Karpas-422 (cell line): ENCODE data around the gene COX6A1. TPM values are rescaled to one million over a fixed set of nuclear protein-coding genes. Genes with fewer than 3 reads are reported as not detected.
A peak's percentile ranks its signal among the peaks of the same experiment; 100 is the strongest.
"Not testable (repeated sequence)": the region's sequence is repeated elsewhere in the genome, so short reads cannot be mapped to it uniquely, and the experiment has no call there.

Source experiments
- DNase-seq: peaks from one replicate; pipeline ENCODE4 v3.0.0-alpha.2; 2015
- H2AFZ ChIP-seq: fragments of 200-600 bp; sonication (generic); 2 replicates; pipeline ENCODE4 v1.6.1; 2014; ENCODE audit warnings: antibody characterized with exemption, low read length, mixed read lengths
- H3K27ac ChIP-seq: fragments of 200-600 bp; sonication (generic); 2 replicates; pipeline ENCODE4 v1.5.1; 2014; ENCODE audit warnings: mild to moderate bottlenecking, low read length, moderate library complexity
- H3K27me3 ChIP-seq: fragments of 200-600 bp; sonication (generic); 2 replicates; pipeline ENCODE4 v1.6.1; 2014; ENCODE audit warnings: low read length, mixed read lengths
- H3K36me3 ChIP-seq: fragments of 200-600 bp; sonication (generic); 2 replicates; pipeline ENCODE4 v1.6.1; 2014; ENCODE audit warnings: low read length, mixed read lengths; ENCODE audit not compliant: insufficient read depth
- H3K4me1 ChIP-seq: fragments of 200-600 bp; sonication (generic); 2 replicates; pipeline ENCODE4 v1.6.1; 2014; ENCODE audit warnings: mild to moderate bottlenecking, low read length, mixed read lengths
- H3K4me2 ChIP-seq: fragments of 200-600 bp; sonication (generic); 2 replicates; pipeline ENCODE4 v1.6.1; 2014; ENCODE audit warnings: low read length, low read depth, mild to moderate bottlenecking; ENCODE audit not compliant: poor library complexity, severe bottlenecking
- H3K4me3 ChIP-seq: fragments of 200-600 bp; sonication (generic); 2 replicates; pipeline ENCODE4 v1.5.1; 2014; ENCODE audit warnings: mild to moderate bottlenecking, antibody characterized with exemption, low read length, mixed read lengths
- H3K79me2 ChIP-seq: fragments of 200-600 bp; sonication (generic); 2 replicates; pipeline ENCODE4 v1.6.1; 2014; ENCODE audit warnings: mild to moderate bottlenecking, low read length, mixed read lengths
- H3K9ac ChIP-seq: fragments of 200-600 bp; sonication (generic); 2 replicates; pipeline ENCODE4 v1.6.0; 2014; ENCODE audit warnings: low read length
- H3K9me2 ChIP-seq: fragments of 200-600 bp; sonication (generic), shearing (Covaris generic); replicated peaks from 2 replicates; pipeline ENCODE4 v1.6.0; 2014; ENCODE audit warnings: mild to moderate bottlenecking, low read length, moderate library complexity; ENCODE audit not compliant: insufficient read depth
- H3K9me3 ChIP-seq: fragments of 300-700, 200-600 bp; sonication (generic); 2 replicates; pipeline ENCODE4 v1.6.1; 2014; ENCODE audit warnings: low read length, mixed read lengths
- H4K20me1 ChIP-seq: fragments of 200-600 bp; sonication (generic); 2 replicates; pipeline ENCODE4 v1.6.1; 2014; ENCODE audit warnings: mild to moderate bottlenecking, antibody characterized with exemption, low read length, low read depth; ENCODE audit not compliant: insufficient read depth
- total RNA-seq: library from RNA; depleted of rRNA; stranded (reverse); fragments of >200 nt; shearing (Covaris generic); gene quantifications from 2 replicates; pipeline ENCODE4 v1.2.3, GENCODE V29; 2014; ENCODE audit warnings: low replicate concordance

Gene COX6A1
- total RNA-seq, 1 experiment from 2014 or later, result 542 TPM

DNA sequence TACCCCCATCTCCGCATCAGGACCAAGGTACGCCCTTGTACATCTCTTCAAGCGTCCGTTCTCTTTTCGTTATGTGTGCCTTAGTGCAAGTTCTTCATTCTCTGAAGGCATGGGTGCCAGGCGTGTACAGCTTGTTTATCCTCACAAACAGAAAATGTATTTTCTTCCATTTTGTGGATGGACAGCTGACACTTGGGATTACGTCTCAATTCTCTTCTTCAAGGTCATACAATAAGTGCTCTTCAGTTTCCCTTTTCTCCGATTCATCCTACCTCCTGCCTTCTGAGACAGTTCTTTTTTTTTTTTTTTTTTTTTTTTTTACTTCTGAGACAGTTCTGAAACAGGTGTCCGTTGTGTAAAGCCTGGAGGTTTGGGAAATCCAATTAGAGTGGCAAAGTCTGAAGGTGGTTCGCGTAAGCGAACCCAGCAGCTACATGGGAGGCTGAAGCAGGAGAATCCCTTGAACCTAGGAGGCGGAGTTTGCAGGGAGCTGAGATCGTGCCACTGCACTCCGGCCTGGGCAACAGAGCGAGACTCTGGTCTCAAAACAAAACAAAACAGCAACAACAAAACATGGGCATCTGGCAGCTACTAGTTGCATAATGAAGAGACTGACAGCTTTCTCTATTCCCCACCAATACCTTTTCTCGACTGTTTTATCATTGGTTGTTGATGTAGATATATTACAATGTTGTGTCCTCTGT lies 734 bp downstream of the COX6A1 start:
- DNase-seq, result peak; percentile 60
- H3K79me2 ChIP-seq, result peaks cover 46% of the 10 kb centered on the region
- H3K9me3 ChIP-seq, result no peaks in the 10 kb centered on the region
- H3K4me2 ChIP-seq, result peak overlapping the region; percentile 98
- peak overlapping the region; percentile 98 for H3K4me3 ChIP-seq
- H3K9ac ChIP-seq, result peak overlapping the region; percentile 92
- H3K4me1 ChIP-seq, result peaks cover 39% of the 10 kb centered on the region
- peaks cover 22% of the 10 kb centered on the region; the same call in 1 of the 2 replicates for H3K36me3 ChIP-seq
- H3K9me2 ChIP-seq, result no peaks in the 10 kb centered on the region
- H3K27me3 ChIP-seq, result no peaks in the 10 kb centered on the region
- peak overlapping the region; percentile 70 for H3K27ac ChIP-seq
- H4K20me1 ChIP-seq, result peaks cover 9% of the 10 kb centered on the region; the same call in 1 of the 2 replicates
- H2AFZ ChIP-seq, result no peak overlapping the region

DNA sequence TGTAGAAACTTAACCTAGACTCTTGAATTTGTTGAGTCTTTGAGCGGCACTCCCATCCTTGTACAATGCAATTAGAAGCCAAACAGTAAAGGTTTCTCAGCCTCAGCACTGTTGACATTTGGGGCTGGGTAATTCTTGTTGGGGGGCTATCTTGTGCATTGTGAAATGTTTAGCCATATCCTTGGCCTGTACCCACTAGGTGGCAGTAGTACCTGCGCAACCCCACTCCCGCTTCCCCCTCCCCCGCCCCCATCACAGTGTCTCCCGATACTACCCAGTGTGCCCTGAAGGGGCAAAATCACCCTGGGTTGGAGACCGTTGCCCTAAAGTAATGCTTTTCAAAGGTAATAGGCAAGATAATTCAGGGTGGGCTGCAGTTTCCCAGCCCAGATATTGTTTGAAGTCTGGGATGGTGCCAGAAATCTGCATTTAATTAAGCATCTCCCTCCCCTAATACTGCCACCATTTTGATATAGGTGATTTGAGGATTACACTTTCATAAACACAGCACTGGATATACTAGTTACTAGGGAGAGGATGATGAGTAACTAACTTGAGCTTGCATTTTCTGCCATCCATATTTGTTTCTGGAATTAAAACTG lies 1.8 kb downstream of the COX6A1 start:
- peak overlapping the region; percentile 92 for H3K9ac ChIP-seq
- H3K9me3 ChIP-seq, result no peaks in the 10 kb centered on the region
- peaks cover 50% of the 10 kb centered on the region for H3K4me1 ChIP-seq
- peak overlapping the region; percentile 32; the same call in 1 of the 2 replicates for H3K27ac ChIP-seq
- DNase-seq, result peak; percentile 93
- peaks cover 17% of the 10 kb centered on the region; the same call in 1 of the 2 replicates for H4K20me1 ChIP-seq
- no peaks in the 10 kb centered on the region for H3K27me3 ChIP-seq
- H3K4me2 ChIP-seq, result peak overlapping the region; percentile 98
- peaks cover 57% of the 10 kb centered on the region for H3K79me2 ChIP-seq
- no peaks in the 10 kb centered on the region for H3K9me2 ChIP-seq
- peak overlapping the region; percentile 98 for H3K4me3 ChIP-seq
- no peak overlapping the region for H2AFZ ChIP-seq
- peaks cover 25% of the 10 kb centered on the region; the same call in 1 of the 2 replicates for H3K36me3 ChIP-seq

- Histone ChIP-seq H3K9ac (peak overlapping the region; percentile 88), H3K4me2 (peak overlapping the region; percentile 92), H3K9me2 (no peaks in the 10 kb centered on the region), H3K36me3 (peaks cover 26% of the 10 kb centered on the region; the same call in 1 of the 2 replicates), H2AFZ (no peak overlapping the region), H3K4me3 (peak overlapping the region; percentile 86), H3K9me3 (no peaks in the 10 kb centered on the region), H3K79me2 (peaks cover 85% of the 10 kb centered on the region), H3K4me1 (peaks cover 51% of the 10 kb centered on the region), H3K27me3 (no peaks in the 10 kb centered on the region), H4K20me1 (0 out of 2 replicates have a peak, but pooled peaks cover 8% of the 10 kb centered on the region), H3K27ac (peak overlapping the region; percentile 71)
- no peak for DNase-seq
These were observed 6.8 kb downstream of the COX6A1 start for GRCh38 chr12:120444676-120445075.

- Histone ChIP-seq H3K36me3 (peaks cover 21% of the 10 kb centered on the region; the same call in 1 of the 2 replicates), H3K27me3 (no peaks in the 10 kb centered on the region), H3K9me3 (no peaks in the 10 kb centered on the region), H3K27ac (peak within 1 kb of the TSS; percentile 71), H3K79me2 (peaks cover 80% of the 10 kb centered on the region), H2AFZ (peak within 1 kb of the TSS; percentile 70; the same call in 1 of the 2 replicates), H3K9me2 (no peaks in the 10 kb centered on the region), H3K9ac (peak within 1 kb of the TSS; percentile 88), H3K4me2 (peak within 1 kb of the TSS; percentile 92), H4K20me1 (0 out of 2 replicates have a peak, but pooled peaks cover 8% of the 10 kb centered on the region), H3K4me3 (peak within 1 kb of the TSS; percentile 86), H3K4me1 (peaks cover 40% of the 10 kb centered on the region)
- peak; percentile 96 for DNase-seq
These were observed 8.3 kb downstream of the COX6A1 start, which contains the start of the genes GATC and TRIAP1 for GRCh38 chr12:120445911-120446843. Gene GATC, plus strand, starts transcription at chr12:120446444. Its CDS starts 37 bp downstream, at chr12:120446481. Gene TRIAP1, minus strand, starts transcription at chr12:120446384. Its CDS starts 12 bp downstream, at chr12:120446372.

GRCh38 chr12:120446844-120447178 lies 8.9 kb downstream of the COX6A1 start:
- H3K79me2 ChIP-seq, result peaks cover 79% of the 10 kb centered on the region
- H3K27me3 ChIP-seq, H3K9me2 ChIP-seq, H3K9me3 ChIP-seq, H3K27ac ChIP-seq, H4K20me1 ChIP-seq: not testable (repeated sequence)
- H2AFZ ChIP-seq, result peak overlapping the region; percentile 64; the same call in 1 of the 2 replicates
- peak overlapping the region; percentile 86 for H3K4me3 ChIP-seq
- DNase-seq, result peak; percentile 37
- peak overlapping the region; percentile 92 for H3K4me2 ChIP-seq
- H3K4me1 ChIP-seq, result peaks cover 40% of the 10 kb centered on the region
- H3K9ac ChIP-seq, result peak overlapping the region; percentile 88
- peaks cover 20% of the 10 kb centered on the region; the same call in 1 of the 2 replicates for H3K36me3 ChIP-seq

GRCh38 chr12:120447992-120448391 lies 10.1 kb downstream of the COX6A1 start:
- DNase-seq, result peak; percentile 37
- Histone ChIP-seq H3K9me2 (no peaks in the 10 kb centered on the region), H3K27me3 (no peaks in the 10 kb centered on the region), H3K4me3 (peak overlapping the region; percentile 86; the same call in 1 of the 2 replicates), H3K9ac (no peak overlapping the region), H3K36me3 (peaks cover 18% of the 10 kb centered on the region; the same call in 1 of the 2 replicates), H4K20me1 (0 out of 2 replicates have a peak, but pooled peaks cover 8% of the 10 kb centered on the region), H3K4me2 (peak overlapping the region; percentile 92), H3K4me1 (peaks cover 33% of the 10 kb centered on the region), H3K27ac (no peak overlapping the region), H2AFZ (no peak overlapping the region), H3K79me2 (peaks cover 80% of the 10 kb centered on the region), H3K9me3 (no peaks in the 10 kb centered on the region)

- not testable (repeated sequence) for H3K9me2 ChIP-seq, H2AFZ ChIP-seq, H3K27me3 ChIP-seq, DNase-seq, H3K9ac ChIP-seq, H3K9me3 ChIP-seq, H3K4me1 ChIP-seq, H4K20me1 ChIP-seq, H3K27ac ChIP-seq, H3K4me3 ChIP-seq, H3K4me2 ChIP-seq
- Histone ChIP-seq H3K79me2 (peaks cover 36% of the 10 kb centered on the region), H3K36me3 (peaks cover 26% of the 10 kb centered on the region)
These were observed 14.6 kb downstream of the COX6A1 start for GRCh38 chr12:120452524-120452923.
